NCI-H2171 treated with DMSO at 0.1 percent for 48 hours (cell line): ENCODE measurements around the gene ADAMTS6.

Experiments used
- DNase-seq: peaks from one replicate; lab custom pipeline; 2025; lab: John Stamatoyannopoulos, UW

Gene ADAMTS6

GRCh38 chr5:65102371-65102975 lies 379.2 kb downstream of the ADAMTS6 start:
- no peak for DNase-seq

- no peak for DNase-seq
These were observed 380.1 kb downstream of the ADAMTS6 start for GRCh38 chr5:65101632-65102100.

DNA sequence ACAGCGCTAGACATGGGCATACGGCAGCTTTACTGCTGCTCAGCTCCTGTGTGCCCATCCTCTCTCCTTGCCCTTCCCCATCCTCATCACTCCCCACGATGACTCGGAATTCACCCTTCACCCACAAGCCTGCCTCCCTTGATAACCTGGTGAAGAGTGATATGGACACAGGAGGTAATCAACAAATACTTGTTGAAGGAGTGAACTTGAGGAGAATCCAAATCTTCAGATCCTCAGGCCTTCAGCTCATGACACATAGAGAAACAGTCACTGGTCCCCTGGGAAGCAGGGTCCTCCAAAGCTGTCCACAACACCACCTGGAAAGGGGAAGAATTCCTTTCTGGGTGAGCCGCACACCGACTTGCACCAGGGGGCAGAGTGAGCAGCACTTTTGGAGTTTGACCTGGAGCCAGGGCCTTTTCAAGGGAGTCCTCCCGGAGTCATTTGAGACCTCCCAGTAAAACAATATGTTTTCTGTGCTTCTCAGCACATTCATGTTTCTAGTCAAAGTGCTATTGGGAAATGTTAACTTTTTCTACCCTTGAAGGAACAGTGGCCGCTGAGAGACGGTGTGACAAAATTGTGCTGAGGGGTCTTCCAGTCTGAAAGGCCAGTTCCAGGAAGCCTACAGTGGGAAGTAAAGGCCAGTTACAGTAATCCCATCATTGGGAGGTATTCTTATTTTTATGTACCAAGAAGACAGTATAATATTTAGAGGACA lies 380.6 kb downstream of the ADAMTS6 start:
- DNase-seq: peak; percentile 23
